Colonic mucosa (tissue), 4 donors: ENCODE measurements around the gene CPA2. TPM values are rescaled to one million over a fixed set of nuclear protein-coding genes. Genes with fewer than 3 reads are reported as not detected.

Experiments
- DNase-seq: peaks from one replicate; pipeline ENCODE4 v3.0.0-alpha.2; 2020
- H3K27ac ChIP-seq: fragments of 200-600 bp; one replicate; pipeline ENCODE4 v1.8.0; 2021
- H3K27me3 ChIP-seq: fragments of 200-600 bp; one replicate; pipeline ENCODE4 v1.8.0; 2021
- H3K36me3 ChIP-seq: fragments of 200-600 bp; one replicate; pipeline ENCODE4 v1.8.0; 2021
- H3K4me1 ChIP-seq: fragments of 200-600 bp; one replicate; pipeline ENCODE4 v1.8.0; 2021; ENCODE audit warnings: mild to moderate bottlenecking
- H3K4me3 ChIP-seq: fragments of 200-600 bp; one replicate; pipeline ENCODE4 v1.8.0; 2021
- H3K9ac ChIP-seq, 2 donors: one replicate each; pipeline ENCODE4 v1.7.0; 2013; ENCODE audit warnings: control low read depth in 2 of 2, low read depth in 2 of 2, low read length in 2 of 2
- H3K9me3 ChIP-seq: fragments of 200-600 bp; one replicate; pipeline ENCODE4 v1.8.0; 2021
- CTCF ChIP-seq: fragments of 200-600 bp; IDR thresholded peaks from one replicate; pipeline ENCODE4 v1.8.0; 2022; ENCODE audit warnings: antibody characterized with exemption, mild to moderate bottlenecking
- intact Hi-C: fragments of 100-400 bp; cut with DNase I; formaldehyde crosslinking; loops from one replicate; pipeline ENCODE4 v1.14.1; 2022
- total RNA-seq, 2 donors: library from RNA; stranded (reverse); fragmentation: NEBNext Ultra II Directional in 1 of 2; extraction: Animal tissue kit (Norgen Biotek cat#: 25700) in 1 of 2; gene quantifications; one replicate each; pipeline ENCODE4 v1.2.1, GENCODE V29; 2021
- donor health status: healthy.
- donor health status: DM: no; HTN: no; CAD: no.
- donor health status: DM: no; HTN: no; CAD: no.

The CPA2 gene
- total RNA-seq, 2 donors from 2014 or later, result 0.48 to 5.2 TPM

- Histone ChIP-seq H3K4me3 (no peak overlapping the region), H3K36me3 (no peaks in the 10 kb centered on the region), H3K27ac (no peak overlapping the region), H3K27me3 (no peaks in the 10 kb centered on the region), H3K9ac (no peak overlapping the region), H3K4me1 (no peaks in the 10 kb centered on the region), H3K9me3 (no peaks in the 10 kb centered on the region)
- intact Hi-C loops, result no loop called here
- DNase-seq, result no peak
- TF ChIP-seq CTCF, result no peak
These were observed 31.2 kb downstream of the CPA2 start for GRCh38 chr7:130297628-130298543.

GRCh38 chr7:130298544-130299326 is 32.1 kb downstream of the CPA2 start:
- no peak overlapping the region for H3K9ac ChIP-seq
- no peak for TF ChIP-seq CTCF
- no peaks in the 10 kb centered on the region for H3K4me1 ChIP-seq
- no peak for DNase-seq
- intact Hi-C loops, result no loop called here
- H3K27ac ChIP-seq, result no peak overlapping the region
- H3K27me3 ChIP-seq, result no peaks in the 10 kb centered on the region
- no peak overlapping the region for H3K4me3 ChIP-seq
- no peaks in the 10 kb centered on the region for H3K9me3 ChIP-seq
- no peaks in the 10 kb centered on the region for H3K36me3 ChIP-seq

GRCh38 chr7:130299866-130300265 is 33.2 kb downstream of the CPA2 start:
- Histone ChIP-seq H3K27ac (no peak overlapping the region), H3K27me3 (no peaks in the 10 kb centered on the region), H3K36me3 (no peaks in the 10 kb centered on the region), H3K9ac (no peak overlapping the region), H3K9me3 (no peaks in the 10 kb centered on the region), H3K4me1 (no peaks in the 10 kb centered on the region), H3K4me3 (no peak overlapping the region)
- intact Hi-C loops, result no loop called here
- no peak for TF ChIP-seq CTCF
- no peak for DNase-seq

- H3K9me3 ChIP-seq, result no peaks in the 10 kb centered on the region
- no peaks in the 10 kb centered on the region for H3K4me1 ChIP-seq
- H3K4me3 ChIP-seq, result no peak overlapping the region
- no peak overlapping the region for H3K9ac ChIP-seq
- H3K27ac ChIP-seq, result no peak overlapping the region
- no peak for TF ChIP-seq CTCF
- H3K27me3 ChIP-seq, result no peaks in the 10 kb centered on the region
- intact Hi-C loops, result no loop called here
- H3K36me3 ChIP-seq, result no peaks in the 10 kb centered on the region
- DNase-seq, result no peak
These were observed 34.9 kb downstream of the CPA2 start for GRCh38 chr7:130301501-130302020.

GRCh38 chr7:130302649-130303048 is 36.0 kb downstream of the CPA2 start:
- no peak for TF ChIP-seq CTCF
- Histone ChIP-seq H3K36me3 (no peaks in the 10 kb centered on the region), H3K4me3 (no peak overlapping the region), H3K27ac (no peak overlapping the region), H3K9ac (no peak overlapping the region), H3K9me3 (no peaks in the 10 kb centered on the region), H3K27me3 (no peaks in the 10 kb centered on the region), H3K4me1 (no peaks in the 10 kb centered on the region)
- intact Hi-C loops, result no loop called here
- DNase-seq, result no peak
